PC-3 (cell line): ENCODE results near the gene CACNG8. TPM values are rescaled to one million over a fixed set of nuclear protein-coding genes. Genes with fewer than 3 reads are reported as not detected.

ENCODE experiments used
- ATAC-seq: fragments of 200-7000 bp; cut with Tn5 transposase; 2 replicates; pipeline ENCODE4 v1.9.1; 2020; ENCODE audit warnings: mild to moderate bottlenecking, moderate library complexity
- BruUV-seq: library from RNA; stranded (reverse); fragments of 400-500 nt; replicated peaks from 2 replicates; lab custom pipeline; 2021; lab: Mats Ljungman, UMichigan
- CTCF ChIA-PET: fragments of 300-600 bp; sonication (Branson Sonifier 250); formaldehyde crosslinking; loops from one replicate; lab custom pipeline; 2022; ENCODE audit warnings: antibody characterized with exemption; lab: Charles Lee
- POLR2A ChIA-PET: fragments of 300-600 bp; sonication (Branson Sonifier 250); formaldehyde crosslinking; loops from one replicate; lab custom pipeline; 2022; ENCODE audit warnings: antibody characterized with exemption; ENCODE audit not compliant: unreplicated experiment; lab: Charles Lee
- DNase-seq: peaks from one replicate; pipeline ENCODE4 v3.0.0-alpha.2; 2015
- H2AFZ ChIP-seq: fragments of 300-600 bp; sonication (generic); 2 replicates; pipeline ENCODE4 v1.6.0; 2016; ENCODE audit warnings: antibody characterized with exemption, low read length
- H3F3A ChIP-seq: fragments of 300-600 bp; sonication (generic); one replicate; pipeline ENCODE4 v1.6.0; 2017; ENCODE audit warnings: antibody characterized with exemption, low read length, control low read depth, mild to moderate bottlenecking; ENCODE audit not compliant: unreplicated experiment
- H3K27ac ChIP-seq: fragments of 300-600 bp; sonication (generic); 2 replicates; pipeline ENCODE4 v1.5.1; 2016; ENCODE audit warnings: mild to moderate bottlenecking, low read length
- H3K27me3 ChIP-seq: fragments of 300-600 bp; sonication (generic); 2 replicates; pipeline ENCODE4 v1.6.1; 2016; ENCODE audit warnings: low read length, mixed read lengths
- H3K36me3 ChIP-seq: fragments of 300-600 bp; sonication (generic); 2 replicates; pipeline ENCODE4 v1.6.1; 2016; ENCODE audit warnings: low read depth, mixed run types, low read length, mixed read lengths
- H3K4me1 ChIP-seq: fragments of 300-600 bp; sonication (generic); 2 replicates; pipeline ENCODE4 v1.5.1; 2016; ENCODE audit warnings: low read length; ENCODE audit not compliant: insufficient read depth
- H3K4me2 ChIP-seq: fragments of 300-600 bp; sonication (generic); 2 replicates; pipeline ENCODE4 v1.6.0; 2016; ENCODE audit warnings: low read length
- H3K4me3 ChIP-seq: fragments of 300-600 bp; sonication (generic); 2 replicates; pipeline ENCODE4 v1.5.1; 2016; ENCODE audit warnings: mild to moderate bottlenecking, low read length, mixed read lengths
- H3K79me2 ChIP-seq: fragments of 300-600 bp; sonication (generic); 2 replicates; pipeline ENCODE4 v1.6.1; 2017; ENCODE audit warnings: low read length, mixed read lengths
- H3K9ac ChIP-seq: fragments of 300-600 bp; sonication (generic); 2 replicates; pipeline ENCODE4 v1.6.0; 2016; ENCODE audit warnings: mild to moderate bottlenecking, low read length
- H3K9me2 ChIP-seq: fragments of 300-600 bp; sonication (generic); replicated peaks from 2 replicates; pipeline ENCODE4 v1.6.1; 2016; ENCODE audit warnings: mixed run types, low read length, mixed read lengths
- H3K9me3 ChIP-seq: fragments of 300-600 bp; sonication (generic); 2 replicates; pipeline ENCODE4 v1.6.1; 2016; ENCODE audit warnings: low read length, mixed read lengths
- H4K20me1 ChIP-seq: fragments of 300-600 bp; sonication (generic); 2 replicates; pipeline ENCODE4 v1.6.1; 2016; ENCODE audit warnings: low read length, mixed read lengths
- CTCF ChIP-seq: fragments of 300-600 bp; sonication (generic); conservative IDR thresholded peaks from 2 replicates; pipeline ENCODE4 v1.5.1; 2017; ENCODE audit warnings: antibody characterized with exemption, low read depth, mild to moderate bottlenecking, low read length
- EZH2 ChIP-seq: fragments of 300-600 bp; sonication (generic); IDR thresholded peaks from one replicate; pipeline ENCODE4 v1.6.1; 2017; ENCODE audit warnings: antibody characterized with exemption, mild to moderate bottlenecking, low read length; ENCODE audit not compliant: unreplicated experiment
- EZH2phosphoT487 ChIP-seq: fragments of 300-600 bp; sonication (generic); IDR thresholded peaks from 2 replicates; pipeline ENCODE4 v1.6.1; 2018; ENCODE audit warnings: mild to moderate bottlenecking, antibody characterized with exemption, low read length, borderline replicate concordance
- intact Hi-C: fragments of 100-400 bp; cut with micrococcal nuclease; formaldehyde crosslinking; loops from 2 replicates; pipeline ENCODE4 v1.9.0; 2023
- total RNA-seq: library from RNA; depleted of rRNA; stranded (reverse); fragments of >200 nt; gene quantifications from 2 replicates; pipeline ENCODE4 v1.2.3, GENCODE V29; 2014

Gene CACNG8
- total RNA-seq, 1 experiment from 2014 or later, result 0.15 TPM

GRCh38 chr19:53961523-53962356 is 997 bp upstream of the CACNG8 start:
- POLR2A ChIA-PET, result no interaction called here
- no peak overlapping the region for H3K4me3 ChIP-seq
- H3K4me1 ChIP-seq, result peaks cover 5% of the 10 kb centered on the region; the same call in 1 of the 2 replicates
- H3K79me2 ChIP-seq, result no peaks in the 10 kb centered on the region
- no peaks in the 10 kb centered on the region for H4K20me1 ChIP-seq
- no peak overlapping the region for H2AFZ ChIP-seq
- H3K4me2 ChIP-seq, result no peak overlapping the region
- H3K27ac ChIP-seq, result no peak overlapping the region
- intact Hi-C loops, result no loop called here
- no peak overlapping the region for H3K9ac ChIP-seq
- H3K9me3 ChIP-seq, result no peaks in the 10 kb centered on the region
- H3F3A ChIP-seq, result no peaks in the 10 kb centered on the region
- DNase-seq, result no peak
- CTCF ChIA-PET, result no interaction called here
- H3K36me3 ChIP-seq, result no peaks in the 10 kb centered on the region
- no peak for TF ChIP-seq CTCF
- TF ChIP-seq EZH2phosphoT487, result no peak
- TF ChIP-seq EZH2, result no peak
- ATAC-seq, result no peak
- H3K27me3 ChIP-seq, result peaks cover 69% of the 10 kb centered on the region
- no peaks in the 10 kb centered on the region for H3K9me2 ChIP-seq
- no TSS peak for BruUV-seq

GRCh38 chr19:53965091-53965490 is 2.4 kb downstream of the CACNG8 start:
- Histone ChIP-seq H2AFZ (peak overlapping the region; percentile 56; the same call in 1 of the 2 replicates), H3K27me3 (peaks cover 40% of the 10 kb centered on the region), H3K4me2 (peak overlapping the region; percentile 65), H3K9me2 (no peaks in the 10 kb centered on the region), H3K4me3 (peak overlapping the region; percentile 39), H3K9me3 (no peaks in the 10 kb centered on the region), H3F3A (no peaks in the 10 kb centered on the region), H4K20me1 (no peaks in the 10 kb centered on the region), H3K79me2 (no peaks in the 10 kb centered on the region), H3K9ac (no peak overlapping the region), H3K4me1 (no peaks in the 10 kb centered on the region), H3K36me3 (no peaks in the 10 kb centered on the region), H3K27ac (no peak overlapping the region)
- CTCF ChIA-PET, result no interaction called here
- BruUV-seq, result no TSS peak
- no peak for DNase-seq
- intact Hi-C loops, result no loop called here
- POLR2A ChIA-PET, result no interaction called here
- ATAC-seq, result no peak
- TF ChIP-seq EZH2phosphoT487 (no peak), CTCF (no peak), EZH2 (no peak)

GRCh38 chr19:53966931-53967330 is 4.2 kb downstream of the CACNG8 start:
- CTCF ChIA-PET, result no interaction called here

More at GRCh38 chr19:53966931-53967330, 4.2 kb downstream of the CACNG8 start:
- no peak overlapping the region for H3K4me3 ChIP-seq
- H3K27me3 ChIP-seq, result peaks cover 21% of the 10 kb centered on the region
- no peaks in the 10 kb centered on the region for H3K9me2 ChIP-seq
- no peak overlapping the region for H2AFZ ChIP-seq
- DNase-seq (no peak), ATAC-seq (no peak; the same call in 1 of the 2 replicates)
- no peaks in the 10 kb centered on the region for H3K9me3 ChIP-seq
- BruUV-seq, result no TSS peak
- H3K4me1 ChIP-seq, result no peaks in the 10 kb centered on the region
- H3K36me3 ChIP-seq, result no peaks in the 10 kb centered on the region
- POLR2A ChIA-PET, result no interaction called here
- no peaks in the 10 kb centered on the region for H3K79me2 ChIP-seq
- intact Hi-C loops, result no loop called here
- no peaks in the 10 kb centered on the region for H3F3A ChIP-seq
- H3K27ac ChIP-seq, result no peak overlapping the region
- H3K9ac ChIP-seq, result no peak overlapping the region
- no peaks in the 10 kb centered on the region for H4K20me1 ChIP-seq
- H3K4me2 ChIP-seq, result no peak overlapping the region
- no peak for TF ChIP-seq EZH2phosphoT487
- no peak for TF ChIP-seq CTCF
- TF ChIP-seq EZH2, result no peak
